ENCODE results near the gene CFAP77.

The CFAP77 gene

DNA sequence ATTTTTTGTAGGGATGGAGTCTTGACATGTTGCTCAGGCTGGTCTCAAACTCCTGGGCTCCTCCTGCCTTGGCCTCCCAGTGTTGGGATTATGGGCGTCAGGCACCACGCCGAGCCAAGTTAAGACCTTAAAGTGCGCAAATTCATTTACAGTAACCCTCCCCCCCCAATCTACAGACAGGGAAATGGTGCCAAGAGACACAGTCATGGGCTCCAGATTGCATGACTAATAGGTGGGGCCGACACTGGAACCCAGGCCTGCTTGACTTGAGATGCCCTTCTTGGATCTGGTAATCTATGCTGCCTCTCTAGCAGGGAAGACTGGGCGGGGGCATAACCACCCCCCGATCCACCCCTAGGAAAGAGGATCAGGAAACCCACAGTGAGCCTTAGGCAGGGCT lies 22.9 kb upstream of the CFAP77 start:
- DNase-seq (ENCODE audit: low spot score): no peak
- peaks cover 17% of the 10 kb centered on the region for H3K4me1 Mint-ChIP-seq (ENCODE audit: low read depth)
- H3K27ac Mint-ChIP-seq: no peak overlapping the region
- H3K9me3 Mint-ChIP-seq: no peaks in the 10 kb centered on the region
- peaks cover 67% of the 10 kb centered on the region for H3K36me3 Mint-ChIP-seq (ENCODE audit: low read depth)
- no peak overlapping the region for H3K4me3 Mint-ChIP-seq
- H3K27me3 Mint-ChIP-seq (ENCODE audit: low read depth): no peaks in the 10 kb centered on the region

DNA sequence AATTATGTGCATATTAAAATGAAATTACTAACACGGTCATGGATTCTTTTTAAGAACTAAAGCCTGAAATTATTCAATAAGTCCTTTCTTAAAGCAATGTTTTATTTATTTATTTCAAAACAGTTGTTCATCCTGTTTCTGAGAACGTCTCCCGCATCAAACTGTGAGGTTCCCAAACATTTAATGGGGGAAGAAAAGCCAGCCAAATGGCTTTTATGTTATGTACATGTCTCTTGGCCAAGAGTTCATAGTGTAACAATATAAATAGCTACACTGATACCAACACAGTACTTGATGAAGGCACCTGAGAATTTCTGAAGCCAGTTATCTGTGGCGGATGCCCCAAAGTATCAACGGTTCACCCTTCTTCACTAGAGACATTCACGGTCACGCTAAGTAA lies 19.0 kb upstream of the CFAP77 start:
- Mint-ChIP-seq H3K9me3 (no peaks in the 10 kb centered on the region), H3K27ac (no peak overlapping the region), H3K36me3 (ENCODE audit: low read depth) (peaks cover 64% of the 10 kb centered on the region), H3K4me1 (ENCODE audit: low read depth) (no peaks in the 10 kb centered on the region), H3K27me3 (ENCODE audit: low read depth) (no peaks in the 10 kb centered on the region), H3K4me3 (no peak overlapping the region)
- DNase-seq (ENCODE audit: low spot score): no peak

- H3K36me3 Mint-ChIP-seq (ENCODE audit: low read depth): peaks cover 69% of the 10 kb centered on the region
Measured at GRCh38 chr9:132391449-132391848, 18.6 kb upstream of the CFAP77 start.

DNA sequence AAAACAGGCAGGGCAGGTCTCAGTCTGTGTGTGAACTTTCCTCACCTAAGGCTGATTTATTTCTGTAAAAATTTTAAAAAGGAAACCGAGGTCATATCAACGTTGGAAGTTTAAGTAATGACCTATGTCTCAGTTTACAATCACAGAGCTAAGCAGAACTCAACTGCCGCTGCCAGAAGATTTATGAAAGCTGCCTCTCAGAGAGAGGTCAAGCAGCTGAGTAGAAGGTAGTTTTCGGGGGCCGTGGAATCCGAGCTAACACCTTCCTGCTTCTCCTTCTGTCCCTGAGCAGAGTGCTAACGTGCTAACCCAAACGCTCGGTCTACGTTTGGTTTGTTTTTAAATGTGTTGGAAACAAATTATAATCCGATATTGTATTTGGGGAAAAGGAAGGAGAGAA lies 14.5 kb upstream of the CFAP77 start:
- Mint-ChIP-seq H3K27me3 (ENCODE audit: low read depth) (no peaks in the 10 kb centered on the region), H3K9me3 (no peaks in the 10 kb centered on the region), H3K27ac (no peak overlapping the region), H3K4me3 (no peak overlapping the region), H3K36me3 (ENCODE audit: low read depth) (peaks cover 65% of the 10 kb centered on the region), H3K4me1 (ENCODE audit: low read depth) (no peaks in the 10 kb centered on the region)
- DNase-seq (ENCODE audit: low spot score): no peak

More at GRCh38 chr9:132391449-132391848, 18.6 kb upstream of the CFAP77 start:
- Mint-ChIP-seq H3K9me3 (no peaks in the 10 kb centered on the region), H3K27me3 (ENCODE audit: low read depth) (no peaks in the 10 kb centered on the region), H3K27ac (no peak overlapping the region), H3K4me3 (no peak overlapping the region), H3K4me1 (ENCODE audit: low read depth) (no peaks in the 10 kb centered on the region)
- no peak for DNase-seq (ENCODE audit: low spot score)

DNA sequence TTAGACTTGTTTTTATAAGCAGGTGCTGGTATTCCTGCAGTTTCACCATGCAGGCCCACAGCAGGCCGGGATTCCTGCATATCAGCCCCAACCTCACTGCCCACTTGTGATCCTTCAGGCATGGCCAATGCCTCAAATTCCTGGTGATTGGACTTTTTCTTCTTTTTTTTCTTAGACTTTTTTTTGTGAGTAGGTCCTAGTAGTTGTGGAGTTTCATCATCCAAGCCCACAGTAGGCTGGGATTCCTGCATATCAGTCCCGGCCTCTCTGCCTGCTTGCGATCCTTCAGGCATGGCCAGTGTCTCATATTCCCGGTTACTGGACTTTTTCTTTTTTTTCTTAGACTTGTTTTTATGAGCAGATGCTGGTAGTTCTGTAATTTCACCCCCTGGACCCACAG lies 8.2 kb upstream of the CFAP77 start:
- DNase-seq (ENCODE audit: low spot score): no peak
- peaks cover 21% of the 10 kb centered on the region for H3K4me1 Mint-ChIP-seq (ENCODE audit: low read depth)
- no peak overlapping the region for H3K4me3 Mint-ChIP-seq
- H3K9me3 Mint-ChIP-seq: no peaks in the 10 kb centered on the region
- H3K27me3 Mint-ChIP-seq (ENCODE audit: low read depth): peaks cover under 1% of the 10 kb centered on the region
- H3K36me3 Mint-ChIP-seq (ENCODE audit: low read depth): peaks cover 58% of the 10 kb centered on the region
- H3K27ac Mint-ChIP-seq: no peak overlapping the region

GRCh38 chr9:132404228-132404881 lies 5.7 kb upstream of the CFAP77 start:
- Mint-ChIP-seq H3K27ac (peak overlapping the region; percentile 94), H3K27me3 (ENCODE audit: low read depth) (peaks cover 8% of the 10 kb centered on the region), H3K9me3 (no peaks in the 10 kb centered on the region), H3K4me1 (ENCODE audit: low read depth) (peaks cover 25% of the 10 kb centered on the region), H3K36me3 (ENCODE audit: low read depth) (peaks cover 44% of the 10 kb centered on the region), H3K4me3 (peak overlapping the region; percentile 74)
- DNase-seq (ENCODE audit: low spot score): peak; percentile 35

DNA sequence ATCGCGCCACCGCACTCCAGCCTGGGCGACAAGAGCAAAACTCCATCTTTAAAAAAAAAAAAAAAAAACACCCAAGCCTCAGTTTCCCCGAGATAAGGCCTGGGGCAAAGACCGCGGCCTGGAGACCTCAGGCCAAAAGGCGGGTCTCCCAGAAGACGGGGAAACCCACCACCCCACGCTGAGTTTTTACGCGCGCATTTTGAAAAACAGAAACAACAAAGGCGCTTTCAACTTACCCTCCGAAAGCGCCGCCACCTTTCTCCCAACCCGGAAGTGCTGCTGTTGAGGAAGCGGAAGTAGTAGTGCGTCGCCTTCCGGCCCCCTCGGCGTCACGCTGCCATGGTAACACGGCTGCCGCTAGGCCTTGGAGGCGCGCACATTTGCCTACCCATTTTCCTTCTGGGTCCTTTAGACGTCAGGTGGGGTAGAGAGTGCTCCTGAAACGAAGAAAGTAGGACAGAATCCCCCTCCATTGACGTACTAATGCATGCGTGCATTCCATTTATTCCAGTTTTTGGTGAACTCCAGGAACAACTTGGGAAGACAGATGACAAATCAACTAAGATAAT lies 3.4 kb upstream of the CFAP77 start, which contains the start of gene TTF1:
Gene TTF1 (minus strand): TSS at position 287 of the 569 bp plus-strand sequence. CDS start 4,019 bp downstream, outside the sequence.
- Mint-ChIP-seq H3K4me3 (peak within 1 kb of the TSS; percentile 74), H3K27ac (peak within 1 kb of the TSS; percentile 94), H3K36me3 (ENCODE audit: low read depth) (peaks cover 29% of the 10 kb centered on the region), H3K4me1 (ENCODE audit: low read depth) (peaks cover 35% of the 10 kb centered on the region), H3K27me3 (ENCODE audit: low read depth) (peaks cover 24% of the 10 kb centered on the region), H3K9me3 (no peaks in the 10 kb centered on the region)
- DNase-seq (ENCODE audit: low spot score): peak; percentile 90

DNA sequence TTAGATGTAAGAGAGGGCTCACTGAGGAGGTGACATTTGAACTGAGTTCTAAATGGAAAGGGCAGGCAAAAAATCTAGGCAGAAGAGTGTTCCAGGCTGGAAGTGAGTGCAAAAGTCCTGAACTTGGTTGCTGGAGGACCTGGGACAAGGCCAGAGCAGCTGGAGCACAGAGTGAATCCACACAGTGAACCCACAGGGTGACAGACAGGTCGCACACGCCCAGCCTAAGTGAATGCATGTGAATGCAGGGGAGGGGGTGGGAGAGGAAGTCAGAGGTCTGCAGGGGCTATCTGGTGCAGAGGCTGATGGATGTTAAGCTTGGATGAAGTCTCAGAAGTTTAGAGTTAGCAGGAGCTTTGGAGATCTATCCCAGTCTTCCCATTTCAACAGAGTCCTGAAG lies 2.8 kb upstream of the CFAP77 start:
- Mint-ChIP-seq H3K4me1 (ENCODE audit: low read depth) (peaks cover 38% of the 10 kb centered on the region), H3K27ac (peak overlapping the region; percentile 94), H3K27me3 (ENCODE audit: low read depth) (peaks cover 29% of the 10 kb centered on the region), H3K9me3 (no peaks in the 10 kb centered on the region), H3K4me3 (peak overlapping the region; percentile 74), H3K36me3 (ENCODE audit: low read depth) (peaks cover 24% of the 10 kb centered on the region)
- no peak for DNase-seq (ENCODE audit: low spot score)

DNA sequence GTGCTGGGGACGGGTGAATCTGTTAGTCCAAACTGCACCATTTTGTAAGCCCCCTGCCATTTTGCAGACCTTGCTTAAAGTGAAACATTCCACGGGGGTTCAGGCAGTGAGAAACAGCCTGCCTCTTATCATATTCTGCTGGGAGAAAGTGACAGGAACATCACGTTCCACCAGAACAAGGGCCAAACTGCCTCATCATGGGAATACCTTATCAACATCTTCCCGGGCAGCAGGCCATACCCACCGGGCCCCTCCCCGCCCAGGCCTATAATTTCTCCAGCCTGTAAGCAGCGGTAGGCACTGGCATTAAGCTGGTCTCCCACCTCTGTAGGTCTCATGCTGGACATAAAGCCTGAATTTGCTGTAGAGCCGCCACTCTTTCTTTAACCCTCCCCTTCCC lies 1.5 kb upstream of the CFAP77 start:
- peaks cover 41% of the 10 kb centered on the region for H3K27me3 Mint-ChIP-seq (ENCODE audit: low read depth)
- peaks cover 14% of the 10 kb centered on the region for H3K36me3 Mint-ChIP-seq (ENCODE audit: low read depth)
- H3K4me1 Mint-ChIP-seq (ENCODE audit: low read depth): peaks cover 36% of the 10 kb centered on the region
- no peak overlapping the region for H3K27ac Mint-ChIP-seq
- no peak for DNase-seq (ENCODE audit: low spot score)
- H3K9me3 Mint-ChIP-seq: no peaks in the 10 kb centered on the region
- no peak overlapping the region for H3K4me3 Mint-ChIP-seq

GRCh38 chr9:132410642-132411041 lies 631 bp downstream of the CFAP77 start:
- peak overlapping the region; percentile 69 for H3K4me3 Mint-ChIP-seq
- H3K9me3 Mint-ChIP-seq: no peaks in the 10 kb centered on the region
- peaks cover 23% of the 10 kb centered on the region for H3K4me1 Mint-ChIP-seq (ENCODE audit: low read depth)
- peaks cover 62% of the 10 kb centered on the region for H3K27me3 Mint-ChIP-seq (ENCODE audit: low read depth)
- peaks cover 3% of the 10 kb centered on the region for H3K36me3 Mint-ChIP-seq (ENCODE audit: low read depth)
- no peak overlapping the region for H3K27ac Mint-ChIP-seq
- no peak for DNase-seq (ENCODE audit: low spot score)

DNA sequence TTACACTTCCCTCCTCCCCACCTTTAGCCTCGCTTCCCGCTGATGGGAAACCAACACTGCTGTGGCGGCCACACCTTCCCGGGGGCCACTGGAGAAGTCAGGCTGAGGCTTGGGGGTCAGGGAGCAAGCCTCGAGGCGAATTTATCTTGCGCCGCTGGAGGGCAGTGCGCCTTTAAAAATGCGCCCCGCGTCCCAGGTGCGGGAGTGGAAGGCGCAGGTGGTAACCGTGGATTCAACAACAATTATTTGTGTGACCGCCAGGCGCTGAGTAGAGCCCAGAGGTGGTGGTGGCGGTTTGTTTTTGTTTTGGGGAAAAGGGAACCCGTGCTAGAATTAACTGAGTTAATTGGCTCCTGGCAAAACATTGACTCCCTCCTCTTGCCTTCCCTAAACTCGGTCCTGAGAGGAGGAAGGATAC lies 1.1 kb downstream of the CFAP77 start:
- peak overlapping the region; percentile 69 for H3K4me3 Mint-ChIP-seq
- no peaks in the 10 kb centered on the region for H3K36me3 Mint-ChIP-seq (ENCODE audit: low read depth)
- H3K4me1 Mint-ChIP-seq (ENCODE audit: low read depth): peaks cover 19% of the 10 kb centered on the region
- no peaks in the 10 kb centered on the region for H3K9me3 Mint-ChIP-seq
- no peak overlapping the region for H3K27ac Mint-ChIP-seq
- H3K27me3 Mint-ChIP-seq (ENCODE audit: low read depth): peaks cover 63% of the 10 kb centered on the region
- peak; percentile 48 for DNase-seq (ENCODE audit: low spot score)

- Mint-ChIP-seq H3K27ac (peak overlapping the region; percentile 41), H3K27me3 (ENCODE audit: low read depth) (peaks cover 65% of the 10 kb centered on the region), H3K9me3 (no peaks in the 10 kb centered on the region), H3K36me3 (ENCODE audit: low read depth) (no peaks in the 10 kb centered on the region), H3K4me1 (ENCODE audit: low read depth) (peaks cover 14% of the 10 kb centered on the region), H3K4me3 (no peak overlapping the region)
- no peak for DNase-seq (ENCODE audit: low spot score)
Measured at GRCh38 chr9:132412089-132412488, 2.1 kb downstream of the CFAP77 start.

DNA sequence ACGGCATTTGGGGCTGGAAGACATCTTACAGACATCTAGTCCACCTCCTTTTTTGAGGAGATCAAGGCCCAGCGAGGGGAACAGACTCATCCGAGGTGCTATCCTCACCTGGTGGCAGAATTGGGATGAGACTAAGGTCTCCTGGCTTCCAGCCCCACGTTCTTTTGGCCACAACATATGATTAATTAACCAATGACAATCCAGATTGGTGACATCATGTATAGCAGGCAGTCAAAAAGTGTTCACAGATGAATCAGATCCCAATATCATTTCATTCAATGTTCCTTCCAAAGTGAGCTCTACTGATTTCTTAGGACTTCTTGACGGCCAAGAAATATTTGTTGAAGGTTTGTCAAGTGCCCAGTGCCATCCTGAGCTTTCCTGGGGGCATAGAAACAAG lies 3.9 kb downstream of the CFAP77 start:
- peaks cover 67% of the 10 kb centered on the region for H3K27me3 Mint-ChIP-seq (ENCODE audit: low read depth)

GRCh38 chr9:132414731-132415130 lies 4.7 kb downstream of the CFAP77 start:
- no peaks in the 10 kb centered on the region for H3K9me3 Mint-ChIP-seq
- H3K36me3 Mint-ChIP-seq (ENCODE audit: low read depth): no peaks in the 10 kb centered on the region
- H3K4me3 Mint-ChIP-seq: no peak overlapping the region
- peaks cover 63% of the 10 kb centered on the region for H3K27me3 Mint-ChIP-seq (ENCODE audit: low read depth)
- no peak for DNase-seq (ENCODE audit: low spot score)
- H3K27ac Mint-ChIP-seq: no peak overlapping the region
- H3K4me1 Mint-ChIP-seq (ENCODE audit: low read depth): peaks cover 13% of the 10 kb centered on the region

More for the DNA sequence above, 3.9 kb downstream of the CFAP77 start:
- Mint-ChIP-seq H3K36me3 (ENCODE audit: low read depth) (no peaks in the 10 kb centered on the region), H3K4me3 (no peak overlapping the region), H3K4me1 (ENCODE audit: low read depth) (peaks cover 13% of the 10 kb centered on the region), H3K9me3 (no peaks in the 10 kb centered on the region), H3K27ac (no peak overlapping the region)
- no peak for DNase-seq (ENCODE audit: low spot score)

Data from T-helper 2 cell treated with Interferon-gamma antibody and Interleukin-4, amounts not matched to agents 5 μg/mL and 100 μg/mL, for 36 hours (primary cell).